Dendritic cell treated with granulocyte-macrophage colony-stimulating factor and Interleukin-4, amounts not matched to agents 40 ng/mL and 50 ng/mL, for 4 days (primary cell): Measurements from ENCODE around the gene VPS37D.
"Not testable (repeated sequence)": the region's sequence is repeated elsewhere in the genome, so short reads cannot be mapped to it uniquely, and the experiment has no call there.

Source experiments
- H3K27ac Mint-ChIP-seq: one replicate; pipeline ENCODE4 v1.8.0; 2022; ENCODE audit warnings: mild to moderate bottlenecking, mixed read lengths
- H3K27me3 Mint-ChIP-seq: one replicate; pipeline ENCODE4 v1.8.0; 2022; ENCODE audit warnings: mild to moderate bottlenecking, mixed read lengths
- H3K36me3 Mint-ChIP-seq: one replicate; pipeline ENCODE4 v1.8.0; 2022; ENCODE audit warnings: low read depth, mixed read lengths
- H3K4me1 Mint-ChIP-seq: one replicate; pipeline ENCODE4 v1.8.0; 2022; ENCODE audit warnings: low read depth, mixed read lengths
- H3K4me3 Mint-ChIP-seq: one replicate; pipeline ENCODE4 v1.8.0; 2022; ENCODE audit warnings: mild to moderate bottlenecking, moderate library complexity, mixed read lengths
- H3K9me3 Mint-ChIP-seq: one replicate; pipeline ENCODE4 v1.8.0; 2022; ENCODE audit warnings: mixed read lengths
- intact Hi-C: fragments of 100-400 bp; cut with micrococcal nuclease; formaldehyde crosslinking; loops from one replicate; pipeline ENCODE4 v1.15.0; 2022

VPS37D gene

DNA sequence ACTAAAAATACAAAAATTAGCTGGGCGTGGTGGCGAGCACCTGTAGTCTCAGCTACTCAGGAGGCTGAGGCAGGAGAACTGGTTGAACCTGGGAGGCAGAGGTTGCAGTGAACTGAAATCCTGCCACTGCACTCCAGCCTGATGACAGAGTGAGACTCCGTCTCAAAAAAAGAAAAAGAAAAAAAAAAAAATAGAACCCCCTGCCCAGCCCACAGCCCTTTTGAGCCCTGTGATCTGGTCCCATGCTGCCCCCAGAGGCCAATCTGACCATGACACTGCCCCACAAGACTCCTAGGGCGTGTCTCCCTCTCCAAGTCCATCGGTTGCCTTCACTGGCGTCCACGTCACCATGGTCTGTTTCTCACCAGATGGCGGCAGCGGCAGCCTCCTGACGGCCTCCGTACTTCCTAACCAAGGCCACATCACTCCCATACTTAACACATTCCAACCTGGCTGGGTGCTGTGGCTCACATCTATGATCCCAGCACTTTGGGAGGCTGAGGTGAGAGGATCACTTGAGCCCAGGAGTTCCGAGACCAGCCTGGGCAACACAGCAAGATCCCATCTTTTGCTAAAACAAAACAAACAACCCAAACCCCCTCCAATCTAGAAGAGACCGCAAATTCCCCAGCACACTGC is 33.8 kb downstream of the VPS37D start:
- Mint-ChIP-seq H3K27ac (no peak overlapping the region), H3K4me1 (peaks cover 22% of the 10 kb centered on the region), H3K9me3 (no peaks in the 10 kb centered on the region), H3K4me3 (no peak overlapping the region), H3K36me3 (peaks cover 50% of the 10 kb centered on the region), H3K27me3 (peaks cover 49% of the 10 kb centered on the region)
- intact Hi-C loops, result no loop called here

DNA sequence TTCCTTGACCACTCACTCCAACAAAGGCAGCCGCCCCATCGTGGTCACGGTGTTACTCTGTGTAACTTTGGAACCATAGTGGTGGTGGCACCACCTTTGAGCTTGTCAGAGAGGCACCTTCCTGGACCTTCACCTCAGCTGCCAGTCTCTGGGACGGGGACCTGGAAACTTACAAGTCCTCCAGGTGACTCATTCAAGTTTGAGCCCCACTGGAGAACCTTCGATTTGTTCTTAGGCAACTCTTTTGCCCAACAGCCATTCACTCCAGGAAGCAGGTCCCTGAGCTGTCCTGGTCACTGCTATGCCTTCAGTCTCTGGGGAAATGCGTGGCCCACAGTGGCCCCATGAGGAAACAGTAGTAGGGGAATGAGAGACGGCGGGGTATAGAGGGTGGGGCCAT is 34.6 kb downstream of the VPS37D start:
- no peak overlapping the region for H3K4me3 Mint-ChIP-seq
- H3K4me1 Mint-ChIP-seq, result peaks cover 29% of the 10 kb centered on the region
- H3K27ac Mint-ChIP-seq, result no peak overlapping the region
- intact Hi-C loops, result no loop called here
- H3K9me3 Mint-ChIP-seq, result no peaks in the 10 kb centered on the region
- H3K27me3 Mint-ChIP-seq, result peaks cover 57% of the 10 kb centered on the region
- peaks cover 42% of the 10 kb centered on the region for H3K36me3 Mint-ChIP-seq

DNA sequence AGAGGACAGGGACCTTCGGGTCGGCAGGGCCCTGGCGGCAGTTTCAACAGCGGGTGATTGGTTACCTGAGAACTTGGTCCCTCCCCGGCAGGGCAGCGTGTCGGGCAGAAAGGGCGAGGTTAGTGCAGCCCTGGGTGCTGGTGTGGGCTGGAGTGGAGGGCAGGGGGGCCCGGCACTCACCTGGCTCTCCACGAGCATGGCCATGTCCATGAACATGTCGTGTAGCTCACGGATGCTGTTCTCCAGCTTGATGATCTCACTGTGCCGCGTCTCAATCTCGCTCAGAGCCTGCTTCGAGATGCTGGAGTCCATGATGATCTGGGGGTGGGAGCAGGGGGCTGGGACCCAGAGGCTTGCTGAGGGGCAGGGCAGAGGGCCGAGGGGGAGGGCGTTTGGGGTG is 35.0 kb downstream of the VPS37D start:
- Mint-ChIP-seq H3K36me3 (peaks cover 38% of the 10 kb centered on the region), H3K27me3 (peaks cover 61% of the 10 kb centered on the region), H3K4me3 (no peak overlapping the region), H3K4me1 (peaks cover 31% of the 10 kb centered on the region), H3K27ac (no peak overlapping the region), H3K9me3 (no peaks in the 10 kb centered on the region)
- intact Hi-C loops, result no loop called here

DNA sequence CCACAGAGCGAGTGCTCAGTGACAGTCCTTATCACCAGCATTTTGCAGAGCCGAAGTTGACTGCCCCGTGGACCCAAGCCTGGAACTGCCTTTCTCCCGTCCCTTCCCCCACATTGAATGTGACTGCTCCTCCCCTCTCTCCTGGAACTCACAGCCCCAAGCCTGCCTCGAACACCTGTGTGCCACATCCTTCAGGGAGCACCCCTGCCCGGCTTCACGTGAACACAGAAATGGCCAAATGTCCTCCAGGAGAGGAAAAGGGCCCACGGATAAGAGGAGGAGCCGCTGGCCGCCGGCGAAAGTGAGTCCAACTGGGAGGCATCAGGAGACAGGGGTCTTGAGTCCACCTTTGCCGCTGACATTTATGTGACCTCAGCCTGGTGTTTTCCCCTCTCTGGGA is 35.6 kb downstream of the VPS37D start:
- peaks cover 32% of the 10 kb centered on the region for H3K36me3 Mint-ChIP-seq
- no peak overlapping the region for H3K4me3 Mint-ChIP-seq
- intact Hi-C loops, result no loop called here
- peaks cover 64% of the 10 kb centered on the region for H3K27me3 Mint-ChIP-seq
- peaks cover 31% of the 10 kb centered on the region for H3K4me1 Mint-ChIP-seq
- no peak overlapping the region for H3K27ac Mint-ChIP-seq
- H3K9me3 Mint-ChIP-seq, result no peaks in the 10 kb centered on the region

DNA sequence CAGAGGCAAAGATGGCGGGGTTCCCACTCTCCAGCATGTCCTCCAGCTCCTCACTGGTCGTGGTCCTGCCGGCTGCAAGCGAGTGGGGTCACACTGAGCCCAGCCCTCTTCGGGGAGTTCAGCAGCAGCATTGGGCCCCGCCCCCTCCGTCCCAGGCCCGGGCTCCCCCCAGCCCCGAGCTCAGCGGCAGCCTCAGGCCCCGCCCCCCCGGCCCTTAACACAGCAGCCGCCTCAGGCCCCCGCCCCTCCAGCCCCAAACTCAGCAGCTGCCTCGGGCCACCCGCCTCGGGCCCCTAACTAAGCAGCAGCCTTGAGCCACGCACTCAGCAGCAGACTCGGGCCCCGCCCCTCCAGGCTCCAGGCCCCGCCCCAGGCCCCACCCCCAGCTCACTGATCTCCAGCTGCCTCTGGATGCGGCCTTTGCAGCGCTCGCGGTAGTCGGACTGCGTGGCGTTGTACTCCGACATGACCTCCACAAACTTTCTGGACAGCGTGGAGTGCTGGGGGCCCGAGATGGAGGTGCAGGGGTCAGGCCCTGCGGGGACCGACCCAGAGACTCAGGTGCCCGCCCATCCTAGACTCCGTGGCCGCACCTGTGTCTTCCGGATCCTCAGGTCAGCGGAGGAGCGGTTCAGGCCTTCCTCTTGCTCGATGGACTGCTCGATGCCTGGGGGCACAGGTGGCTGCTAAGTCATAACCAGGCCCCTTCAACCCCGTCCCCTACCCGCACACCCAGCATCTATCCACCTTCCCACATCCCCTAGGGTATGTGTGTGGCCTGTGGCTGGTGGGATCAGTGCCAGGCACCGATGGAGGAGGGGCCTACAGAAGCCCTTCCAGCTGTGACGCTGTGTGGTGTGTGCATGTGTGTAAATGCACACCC is 36.4 kb downstream of the VPS37D start:
- peaks cover 31% of the 10 kb centered on the region for H3K4me1 Mint-ChIP-seq
- H3K27ac Mint-ChIP-seq, result no peak overlapping the region
- peaks cover 71% of the 10 kb centered on the region for H3K27me3 Mint-ChIP-seq
- H3K4me3 Mint-ChIP-seq, result peak overlapping the region; percentile 60
- intact Hi-C loops, result no loop called here
- H3K9me3 Mint-ChIP-seq, result no peaks in the 10 kb centered on the region
- peaks cover 24% of the 10 kb centered on the region for H3K36me3 Mint-ChIP-seq

DNA sequence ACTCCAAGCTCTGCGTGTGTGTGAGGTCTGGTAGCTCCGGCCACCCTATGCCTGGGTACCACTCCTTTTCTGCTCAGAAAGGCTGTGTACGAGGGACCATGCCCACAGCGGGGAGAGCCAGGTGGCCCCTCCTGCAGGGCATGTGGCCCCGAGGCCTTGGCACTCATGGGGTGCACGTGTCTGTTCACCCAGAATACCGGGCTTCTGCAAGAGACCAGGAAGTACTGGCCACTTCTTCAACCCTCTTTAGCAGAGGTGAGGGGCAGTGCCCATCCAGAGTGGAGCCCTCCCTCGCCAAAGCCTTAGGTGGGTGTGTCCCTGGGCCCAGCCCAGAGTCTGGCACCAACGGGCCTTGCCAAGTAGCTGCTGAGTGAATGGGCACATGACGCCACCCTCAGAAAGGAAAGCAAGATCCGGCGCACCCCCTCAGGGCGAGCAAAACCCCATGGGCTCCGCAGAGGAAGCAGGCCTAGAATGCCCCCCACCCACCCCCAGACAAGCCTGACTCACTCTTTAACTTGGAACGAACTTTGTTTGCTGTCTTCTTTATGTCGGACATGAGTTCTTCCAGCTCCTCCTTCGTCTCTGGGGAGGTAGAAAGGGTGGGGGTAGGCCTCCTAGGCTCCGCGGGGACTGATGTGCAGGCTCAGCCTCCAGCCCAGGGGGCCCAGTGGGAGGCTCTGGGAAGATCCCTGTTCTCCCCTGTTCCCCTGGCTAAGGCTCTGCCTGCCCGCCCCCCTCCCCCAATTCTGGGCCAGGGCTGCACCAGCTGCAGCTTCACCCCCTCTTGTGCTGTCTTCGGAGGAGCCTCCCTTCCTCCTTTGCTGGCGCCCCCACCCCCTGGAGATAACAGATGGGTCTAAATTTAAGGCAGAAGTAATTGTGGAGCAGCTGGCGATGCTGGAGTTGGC is 37.3 kb downstream of the VPS37D start:
- H3K4me3 Mint-ChIP-seq, result no peak overlapping the region
- H3K27me3 Mint-ChIP-seq, result peaks cover 78% of the 10 kb centered on the region
- H3K9me3 Mint-ChIP-seq, result no peaks in the 10 kb centered on the region
- intact Hi-C loops, result no loop called here
- H3K27ac Mint-ChIP-seq, result no peak overlapping the region
- H3K36me3 Mint-ChIP-seq, result peaks cover 15% of the 10 kb centered on the region
- H3K4me1 Mint-ChIP-seq, result peaks cover 31% of the 10 kb centered on the region

DNA sequence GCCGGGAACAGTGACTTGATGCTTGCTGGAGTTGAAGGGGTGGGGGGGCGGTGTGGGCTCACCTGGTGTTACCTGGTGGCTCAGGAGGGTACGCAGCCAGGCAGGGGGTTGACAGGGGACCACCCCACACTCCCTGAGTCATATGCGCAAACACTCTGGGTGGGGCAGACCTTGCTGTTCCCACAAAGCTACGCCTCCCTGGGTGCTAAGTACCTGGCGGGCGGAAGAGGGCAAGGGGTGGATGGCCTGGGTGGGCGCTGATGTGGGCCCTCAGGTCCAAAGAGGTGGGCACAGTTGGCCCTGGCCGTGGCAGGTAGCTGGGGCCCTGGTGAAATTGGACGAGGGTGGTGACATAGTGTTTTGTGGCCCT is 37.9 kb downstream of the VPS37D start:
- intact Hi-C loops, result no loop called here
- H3K27ac Mint-ChIP-seq, result no peak overlapping the region
- H3K9me3 Mint-ChIP-seq, result no peaks in the 10 kb centered on the region

DNA sequence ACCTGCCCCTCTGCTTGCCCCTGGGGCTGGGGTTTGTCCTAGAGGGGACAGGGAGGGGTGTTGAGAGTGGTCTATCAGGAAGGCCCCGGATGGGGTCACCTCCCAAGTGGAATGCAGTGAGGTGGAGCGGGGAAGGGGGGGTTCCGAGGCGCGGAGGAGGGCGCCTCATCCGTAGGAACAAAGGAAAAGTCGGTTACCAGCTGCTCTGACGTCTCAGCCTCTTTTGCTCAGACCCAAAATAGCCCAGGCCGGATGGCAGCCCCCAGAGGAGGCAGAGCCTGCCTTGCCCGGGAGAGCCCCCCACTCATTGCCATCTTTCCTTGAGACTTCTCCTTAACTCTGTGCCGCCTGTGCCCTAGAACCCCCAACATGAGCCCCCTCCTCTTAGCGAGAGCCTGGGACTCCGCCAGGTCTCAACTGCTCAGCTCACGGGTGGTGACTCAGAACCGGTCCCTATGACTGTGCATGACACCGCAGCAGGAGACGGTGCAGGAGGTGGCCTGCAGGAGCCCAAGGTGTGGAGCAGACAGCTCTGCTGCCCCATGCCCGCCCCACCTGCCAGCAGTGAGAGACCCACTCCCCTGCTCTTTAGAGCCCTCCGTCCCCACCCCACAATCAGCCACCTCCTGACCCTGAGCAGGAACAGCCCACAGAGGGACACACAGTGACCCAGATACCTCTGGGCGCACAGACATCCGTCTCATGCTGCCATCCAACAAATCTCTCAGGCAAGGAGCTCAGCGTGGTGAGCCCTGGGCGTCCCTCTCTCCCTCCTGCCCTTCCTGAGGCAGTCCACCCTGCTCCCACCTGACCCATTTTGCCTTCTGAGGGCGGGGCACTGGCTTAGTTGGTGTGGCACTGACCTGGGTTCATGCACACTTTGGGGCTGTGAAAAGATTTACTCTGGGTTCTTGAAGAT is 38.8 kb downstream of the VPS37D start:
- peaks cover 31% of the 10 kb centered on the region for H3K4me1 Mint-ChIP-seq
- H3K27ac Mint-ChIP-seq, result no peak overlapping the region
- H3K4me3 Mint-ChIP-seq, result no peak overlapping the region
- H3K9me3 Mint-ChIP-seq, result no peaks in the 10 kb centered on the region
- H3K27me3 Mint-ChIP-seq, result peaks cover 91% of the 10 kb centered on the region
- intact Hi-C loops, result no loop called here
- H3K36me3 Mint-ChIP-seq, result peaks cover 9% of the 10 kb centered on the region

More for the DNA sequence above, 37.9 kb downstream of the VPS37D start:
- H3K4me1 Mint-ChIP-seq, result peaks cover 31% of the 10 kb centered on the region
- H3K4me3 Mint-ChIP-seq, result no peak overlapping the region
- peaks cover 9% of the 10 kb centered on the region for H3K36me3 Mint-ChIP-seq
- H3K27me3 Mint-ChIP-seq, result peaks cover 82% of the 10 kb centered on the region

DNA sequence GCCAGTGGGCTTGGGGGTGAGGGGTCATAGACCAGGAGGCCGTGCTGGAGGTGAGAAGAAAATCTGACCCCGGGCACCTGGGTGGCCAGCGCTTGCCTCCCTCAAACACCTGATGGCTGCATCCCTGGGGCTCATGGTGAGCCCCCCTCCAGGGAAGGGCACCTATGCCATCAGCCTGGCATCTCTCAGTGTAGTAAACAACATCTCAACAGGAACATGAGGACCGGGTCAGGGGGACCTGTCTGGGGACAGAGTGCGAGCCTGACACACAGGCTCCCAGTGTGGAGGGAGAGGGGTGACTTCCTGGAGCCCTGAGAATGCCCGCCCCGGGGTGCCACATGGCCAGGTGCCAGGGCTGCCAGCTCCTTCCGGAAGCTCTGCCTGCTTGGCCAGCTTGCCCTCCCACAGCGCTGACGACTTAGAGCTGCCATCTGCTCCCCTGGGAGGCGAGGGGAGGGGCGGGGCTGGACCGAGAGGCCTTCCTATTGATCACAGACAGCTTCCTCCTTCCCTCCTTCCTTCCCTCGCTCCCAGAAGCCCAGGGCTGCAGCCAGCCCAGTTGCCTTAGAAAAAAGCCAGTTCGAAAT is 39.5 kb downstream of the VPS37D start:
- no peaks in the 10 kb centered on the region for H3K9me3 Mint-ChIP-seq
- H3K27me3 Mint-ChIP-seq, result peaks cover 91% of the 10 kb centered on the region
- H3K4me1 Mint-ChIP-seq, result peaks cover 25% of the 10 kb centered on the region
- intact Hi-C loops, result no loop called here
- H3K4me3 Mint-ChIP-seq, result no peak overlapping the region
- H3K36me3 Mint-ChIP-seq, result peaks cover 5% of the 10 kb centered on the region
- H3K27ac Mint-ChIP-seq, result no peak overlapping the region

DNA sequence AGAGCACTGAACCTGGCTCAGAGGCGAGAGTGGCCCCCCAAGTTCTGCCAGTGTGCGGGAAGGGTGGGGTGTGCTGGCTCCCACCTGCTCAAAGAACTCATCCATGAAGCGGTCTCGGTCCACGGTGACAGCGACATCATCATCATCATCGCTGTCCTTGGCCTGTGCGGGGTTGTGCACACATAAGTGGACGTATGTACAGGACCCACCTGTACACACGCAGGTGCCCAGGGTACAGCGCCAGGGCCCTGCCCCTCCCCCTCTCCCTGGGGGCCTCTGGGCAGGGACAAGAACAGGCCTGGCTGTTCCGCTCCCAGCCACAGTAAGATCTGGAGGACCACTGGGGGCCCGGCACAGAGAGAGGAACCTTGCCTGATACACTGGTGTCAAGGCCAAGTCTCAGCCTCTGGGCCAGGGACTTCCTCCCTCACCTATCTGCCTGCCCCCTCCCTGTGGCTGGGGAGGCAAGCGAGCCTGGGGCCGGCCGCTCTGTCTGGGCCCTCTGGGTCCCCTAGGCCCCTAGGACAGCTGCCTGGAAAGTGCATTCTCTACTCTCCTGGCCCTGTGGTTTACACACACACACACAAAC is 41.4 kb downstream of the VPS37D start:
- Mint-ChIP-seq H3K27ac (no peak overlapping the region), H3K4me3 (no peak overlapping the region), H3K27me3 (peaks cover 92% of the 10 kb centered on the region), H3K9me3 (no peaks in the 10 kb centered on the region), H3K4me1 (peaks cover 30% of the 10 kb centered on the region), H3K36me3 (no peaks in the 10 kb centered on the region)
- intact Hi-C loops, result no loop called here

DNA sequence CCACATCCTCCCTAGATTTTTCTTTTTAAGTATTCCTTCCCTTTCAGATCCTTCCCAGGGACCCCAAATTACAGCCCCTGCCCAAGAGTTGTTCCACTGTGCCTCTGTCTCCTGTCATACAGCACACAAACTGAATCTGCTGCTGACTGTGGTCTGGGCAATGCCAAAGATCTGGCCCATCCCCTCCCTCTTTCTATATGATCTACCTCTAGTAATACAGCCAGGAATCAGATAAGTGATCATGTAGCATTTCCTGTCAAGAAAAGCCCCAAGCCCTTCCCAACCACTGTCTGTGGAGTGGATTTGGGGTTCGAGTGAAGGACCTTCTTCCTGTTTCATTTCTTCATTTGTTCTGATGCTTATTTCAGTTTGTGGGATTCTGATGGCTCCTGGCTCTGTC is 45.1 kb downstream of the VPS37D start:
- Mint-ChIP-seq H3K27ac (no peak overlapping the region), H3K4me1 (peaks cover 32% of the 10 kb centered on the region), H3K9me3 (no peaks in the 10 kb centered on the region), H3K27me3 (peaks cover 88% of the 10 kb centered on the region), H3K4me3 (no peak overlapping the region), H3K36me3 (no peaks in the 10 kb centered on the region)
- intact Hi-C loops, result no loop called here

DNA sequence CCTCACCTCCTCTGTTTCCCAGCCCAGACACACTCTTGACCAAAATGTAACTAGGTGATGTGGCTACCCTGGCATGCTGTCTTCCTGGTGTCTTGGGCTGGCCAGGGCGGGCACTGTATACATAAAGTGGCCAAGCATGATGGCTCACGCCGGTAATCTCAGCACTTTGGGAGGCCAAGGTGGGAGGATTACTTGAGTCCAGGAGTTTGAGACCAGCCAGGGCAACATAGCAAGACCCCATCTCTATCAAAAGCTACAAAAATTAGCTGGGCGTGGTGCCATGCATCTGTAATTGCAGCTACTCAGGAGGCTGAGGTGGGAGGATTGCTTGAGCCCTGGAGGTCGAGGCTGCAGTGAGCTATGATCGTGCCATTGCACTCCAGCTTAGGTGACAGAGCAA is 45.7 kb downstream of the VPS37D start:
- H3K9me3 Mint-ChIP-seq, H3K36me3 Mint-ChIP-seq, intact Hi-C loops, H3K27ac Mint-ChIP-seq, H3K4me3 Mint-ChIP-seq: not testable (repeated sequence)
- Mint-ChIP-seq H3K4me1 (peaks cover 38% of the 10 kb centered on the region), H3K27me3 (peaks cover 91% of the 10 kb centered on the region)
